IPS DF 6.9 (cell line): Measurements from ENCODE around the gene RABGAP1L.

Source experiments
- DNase-seq: peaks from one replicate; pipeline ENCODE4 v3.0.0-alpha.2; 2013; ENCODE audit warnings: low read depth, low spot score
- H3K27ac ChIP-seq: one replicate; pipeline ENCODE4 v1.5.1; 2013; ENCODE audit warnings: low read length, control low read depth
- H3K27me3 ChIP-seq: 2 replicates; pipeline ENCODE4 v1.6.1; 2013; ENCODE audit warnings: mild to moderate bottlenecking, low read length; ENCODE audit not compliant: control insufficient read depth, insufficient read depth
- H3K36me3 ChIP-seq: 2 replicates; pipeline ENCODE4 v1.6.1; 2013; ENCODE audit warnings: low read length; ENCODE audit not compliant: control insufficient read depth, insufficient read depth
- H3K4me1 ChIP-seq: 2 replicates; pipeline ENCODE4 v1.6.1; 2013; ENCODE audit warnings: low read length; ENCODE audit not compliant: control insufficient read depth, insufficient read depth
- H3K4me3 ChIP-seq: 2 replicates; pipeline ENCODE4 v1.5.1; 2013; ENCODE audit warnings: mild to moderate bottlenecking, low read length
- H3K9me3 ChIP-seq: 2 replicates; pipeline ENCODE4 v1.6.1; 2013; ENCODE audit warnings: low read length, inconsistent platforms; ENCODE audit not compliant: control insufficient read depth, insufficient read depth
- WGBS: extraction: QIAGEN DNeasy Blood & Tissue Kit; methylation state at CpG from one replicate; pipeline ENCODE4 v1.1.7; 2013; ENCODE audit warnings: mixed read lengths, missing lambda C conversion rate; ENCODE audit not compliant: insufficient read length, insufficient coverage; 5-methylcytosine and 5-hydroxymethylcytosine counted together

The RABGAP1L gene

GRCh38 chr1:174786760-174787159, 627.4 kb downstream of the RABGAP1L start:
- 0 out of 2 replicates have a peak, but pooled peaks cover 1% of the 10 kb centered on the region for H3K4me1 ChIP-seq
- no peak for DNase-seq
- H3K36me3 ChIP-seq = no peaks in the 10 kb centered on the region
- no peaks in the 10 kb centered on the region for H3K27me3 ChIP-seq
- no peaks in the 10 kb centered on the region for H3K9me3 ChIP-seq
- H3K4me3 ChIP-seq = no peak overlapping the region
- no peak overlapping the region for H3K27ac ChIP-seq
- 100% methylated on average over 2 of the region's 4 CpGs for WGBS

GRCh38 chr1:174788981-174789380, 629.7 kb downstream of the RABGAP1L start:
- no peaks in the 10 kb centered on the region for H3K27me3 ChIP-seq
- H3K27ac ChIP-seq = no peak overlapping the region
- no peak for DNase-seq
- no peak overlapping the region for H3K4me3 ChIP-seq
- no CpG with 5 or more reads among the region's 1 CpG for WGBS
- no peaks in the 10 kb centered on the region for H3K4me1 ChIP-seq
- no peaks in the 10 kb centered on the region for H3K9me3 ChIP-seq
- no peaks in the 10 kb centered on the region for H3K36me3 ChIP-seq

GRCh38 chr1:174789399-174789798, 630.1 kb downstream of the RABGAP1L start:
- Histone ChIP-seq H3K4me3 (no peak overlapping the region), H3K27ac (no peak overlapping the region)
- DNase-seq = no peak

GRCh38 chr1:174791863-174792262, 632.5 kb downstream of the RABGAP1L start:
- Histone ChIP-seq H3K4me1 (peaks cover 1% of the 10 kb centered on the region; the same call in 1 of the 2 replicates), H3K36me3 (no peaks in the 10 kb centered on the region), H3K9me3 (no peaks in the 10 kb centered on the region), H3K27me3 (no peaks in the 10 kb centered on the region), H3K4me3 (no peak overlapping the region), H3K27ac (no peak overlapping the region)
- DNase-seq = no peak
- WGBS = no CpG with 5 or more reads among the region's 2 CpGs

More at GRCh38 chr1:174789399-174789798, 630.1 kb downstream of the RABGAP1L start:
- WGBS = no CpG with 5 or more reads among the region's 1 CpG
- H3K4me1 ChIP-seq = no peaks in the 10 kb centered on the region
- H3K36me3 ChIP-seq = no peaks in the 10 kb centered on the region
- H3K9me3 ChIP-seq = no peaks in the 10 kb centered on the region
- H3K27me3 ChIP-seq = no peaks in the 10 kb centered on the region

- no peak for DNase-seq
- H3K4me3 ChIP-seq = no peak overlapping the region
- WGBS = no CpG with 5 or more reads among the region's 1 CpG
These were observed 635.5 kb downstream of the RABGAP1L start for GRCh38 chr1:174794861-174795260.

GRCh38 chr1:174795806-174796205, 636.5 kb downstream of the RABGAP1L start:
- no peak for DNase-seq
- WGBS = no CpG with 5 or more reads among the region's 2 CpGs
- Histone ChIP-seq H3K4me1 (peaks cover 2% of the 10 kb centered on the region; the same call in 1 of the 2 replicates), H3K4me3 (no peak overlapping the region), H3K27ac (no peak overlapping the region), H3K9me3 (no peaks in the 10 kb centered on the region), H3K36me3 (no peaks in the 10 kb centered on the region), H3K27me3 (no peaks in the 10 kb centered on the region)

More at GRCh38 chr1:174794861-174795260, 635.5 kb downstream of the RABGAP1L start:
- H3K27ac ChIP-seq = no peak overlapping the region
- H3K27me3 ChIP-seq = no peaks in the 10 kb centered on the region
- no peaks in the 10 kb centered on the region for H3K36me3 ChIP-seq
- H3K9me3 ChIP-seq = no peaks in the 10 kb centered on the region
- H3K4me1 ChIP-seq = peaks cover 2% of the 10 kb centered on the region; the same call in 1 of the 2 replicates

- Histone ChIP-seq H3K27ac (no peak overlapping the region), H3K9me3 (no peaks in the 10 kb centered on the region), H3K4me3 (no peak overlapping the region), H3K36me3 (no peaks in the 10 kb centered on the region), H3K27me3 (no peaks in the 10 kb centered on the region), H3K4me1 (peaks cover 2% of the 10 kb centered on the region; the same call in 1 of the 2 replicates)
- DNase-seq = no peak
- 100% methylated on average over 2 of the region's 2 CpGs for WGBS
These were observed 638.1 kb downstream of the RABGAP1L start for GRCh38 chr1:174797398-174797797.

GRCh38 chr1:174799136-174799479, 639.8 kb downstream of the RABGAP1L start:
- no CpG with 5 or more reads among the region's 3 CpGs for WGBS
- no peak for DNase-seq
- no peak overlapping the region for H3K4me3 ChIP-seq
- no peaks in the 10 kb centered on the region for H3K9me3 ChIP-seq
- H3K4me1 ChIP-seq = peaks cover 2% of the 10 kb centered on the region; the same call in 1 of the 2 replicates
- no peaks in the 10 kb centered on the region for H3K36me3 ChIP-seq
- H3K27ac ChIP-seq = no peak overlapping the region
- no peaks in the 10 kb centered on the region for H3K27me3 ChIP-seq

- DNase-seq = no peak
These were observed 641.0 kb downstream of the RABGAP1L start for GRCh38 chr1:174800216-174800851.

GRCh38 chr1:174800876-174801275, 641.6 kb downstream of the RABGAP1L start:
- no peaks in the 10 kb centered on the region for H3K36me3 ChIP-seq
- H3K9me3 ChIP-seq = no peaks in the 10 kb centered on the region
- no peak overlapping the region for H3K27ac ChIP-seq
- no peak overlapping the region for H3K4me3 ChIP-seq
- H3K4me1 ChIP-seq = peaks cover 1% of the 10 kb centered on the region; the same call in 1 of the 2 replicates
- no CpG with 5 or more reads among the region's 1 CpG for WGBS
- H3K27me3 ChIP-seq = no peaks in the 10 kb centered on the region
- DNase-seq = no peak

More at GRCh38 chr1:174800216-174800851, 641.0 kb downstream of the RABGAP1L start:
- Histone ChIP-seq H3K9me3 (no peaks in the 10 kb centered on the region), H3K27ac (no peak overlapping the region), H3K36me3 (no peaks in the 10 kb centered on the region), H3K27me3 (no peaks in the 10 kb centered on the region), H3K4me3 (peak overlapping the region; percentile 4; the same call in 1 of the 2 replicates), H3K4me1 (peaks cover 2% of the 10 kb centered on the region; the same call in 1 of the 2 replicates)
- no CpG with 5 or more reads among the region's 10 CpGs for WGBS
